AG04450 (cell line): ENCODE data around the gene KRTAP2-2. TPM values are rescaled to one million over a fixed set of nuclear protein-coding genes. Genes with fewer than 3 reads are reported as not detected.

Experiments used
- CTCF ChIA-PET: fragments of 300-600, 350-600 bp; formaldehyde crosslinking; extraction: SDS; loops from one replicate; lab custom pipeline; 2022; ENCODE audit warnings: antibody characterized with exemption, inconsistent platforms; lab: Charles Lee
- POLR2A ChIA-PET: fragments of 350-600 bp; formaldehyde crosslinking; extraction: SDS; loops from one replicate; lab custom pipeline; 2021; ENCODE audit warnings: antibody characterized with exemption, inconsistent platforms; lab: Yijun Ruan, JAX
- DNase-seq: peaks from one replicate; pipeline ENCODE4 v3.0.0-alpha.2; 2011; ENCODE audit warnings: low read depth, low spot score
- H3K27ac ChIP-seq: one replicate; pipeline ENCODE4 v1.5.1; 2012; ENCODE audit warnings: low read depth, low read length, control low read depth
- H3K27me3 ChIP-seq: one replicate; pipeline ENCODE4 v1.6.0; 2012; ENCODE audit warnings: low read length; ENCODE audit not compliant: control insufficient read depth, insufficient read depth
- H3K4me3 ChIP-seq: 2 replicates; pipeline ENCODE4 v1.5.1; 2011; ENCODE audit warnings: mild to moderate bottlenecking, low read depth, low read length, control low read depth
- H3K9me3 ChIP-seq: 2 replicates; pipeline ENCODE4 v1.5.1; 2012; ENCODE audit warnings: low read length; ENCODE audit not compliant: control insufficient read depth, insufficient read depth
- CTCF ChIP-seq: IDR thresholded peaks from 2 replicates; pipeline ENCODE4 v1.5.1; 2011; ENCODE audit warnings: low read depth, low read length, control low read depth, inconsistent platforms
- polyA plus RNA-seq: library from polyadenylated mRNA; depleted of rRNA; stranded (reverse); fragments of >200 nt; gene quantifications from 2 replicates; pipeline ENCODE4 v1.2.3, GENCODE V29; 2011

The KRTAP2-2 gene
- polyA plus RNA-seq, 1 experiment = not detected

DNA sequence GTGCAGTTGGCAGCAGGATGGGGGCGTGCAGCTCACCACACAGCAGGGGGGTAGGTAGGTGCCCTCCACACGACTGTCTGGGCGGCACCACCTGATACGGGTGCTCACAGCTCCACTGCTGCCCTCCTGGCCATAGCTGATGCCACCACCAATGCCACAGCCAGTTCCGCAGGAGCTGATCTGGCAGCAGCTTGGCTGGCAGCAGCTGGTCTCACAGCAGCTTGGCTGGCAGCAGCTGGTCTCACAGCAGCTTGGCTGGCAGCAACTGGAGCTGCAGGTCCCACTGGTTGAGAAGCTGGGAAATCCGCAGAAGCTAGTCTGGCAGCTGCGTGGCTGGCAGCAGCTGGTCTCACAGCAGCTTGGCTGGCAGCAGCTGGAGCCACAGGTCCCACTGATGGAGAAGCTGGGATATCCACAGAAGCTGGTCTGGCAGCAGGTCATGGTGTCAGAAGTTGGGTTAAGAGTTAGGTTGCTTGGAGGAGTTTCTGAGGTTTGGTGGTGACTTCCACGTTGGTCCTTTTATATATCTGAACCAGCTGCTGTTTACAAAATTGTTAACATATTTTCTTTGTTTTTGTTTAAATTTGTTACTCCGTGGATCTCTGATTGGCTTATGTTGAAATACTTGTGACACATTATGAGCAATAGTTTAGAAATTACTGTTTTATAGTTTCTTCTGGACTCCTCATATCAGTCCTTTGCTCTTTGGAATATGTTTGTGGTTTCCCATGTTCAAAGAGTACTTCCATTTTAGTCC lies 28.1 kb downstream of the KRTAP2-2 start, which contains the start of gene KRTAP1-5:
KRTAP1-5 (minus strand) TSS at position 494 of the 757 bp plus-strand sequence; CDS start at position 441, 53 bp downstream.
- peak; percentile 64 for DNase-seq
- H3K9me3 ChIP-seq = no peaks in the 10 kb centered on the region; the same call in 1 of the 2 replicates
- peak within 1 kb of the TSS; percentile 66 for H3K27ac ChIP-seq
- TF ChIP-seq CTCF = no peak
- H3K4me3 ChIP-seq = no peak within 1 kb of the TSS
- no peaks in the 10 kb centered on the region for H3K27me3 ChIP-seq
- CTCF ChIA-PET = no interaction called here
- POLR2A ChIA-PET = interaction anchor here (0.6 to 1.2 kb wide), 4 partner anchors 12 to 1827 kb away, joined by 3 to 5 read pairs (median 3); partner anchors contain the start of genes KRTAP2-3 and RPL19

- Histone ChIP-seq H3K9me3 (no peaks in the 10 kb centered on the region; the same call in 1 of the 2 replicates), H3K27ac (no peak overlapping the region), H3K4me3 (no peak overlapping the region), H3K27me3 (no peaks in the 10 kb centered on the region)
- ChIA-PET POLR2A (no interaction called here), CTCF (interaction anchor here (1.0 kb wide), 1 partner anchor 297 kb away, joined by 3 read pairs; no protein-coding TSS in a partner anchor)
- DNase-seq = no peak
- no peak for TF ChIP-seq CTCF
Measured at GRCh38 chr17:41024697-41025096, 30.3 kb downstream of the KRTAP2-2 start.

DNA sequence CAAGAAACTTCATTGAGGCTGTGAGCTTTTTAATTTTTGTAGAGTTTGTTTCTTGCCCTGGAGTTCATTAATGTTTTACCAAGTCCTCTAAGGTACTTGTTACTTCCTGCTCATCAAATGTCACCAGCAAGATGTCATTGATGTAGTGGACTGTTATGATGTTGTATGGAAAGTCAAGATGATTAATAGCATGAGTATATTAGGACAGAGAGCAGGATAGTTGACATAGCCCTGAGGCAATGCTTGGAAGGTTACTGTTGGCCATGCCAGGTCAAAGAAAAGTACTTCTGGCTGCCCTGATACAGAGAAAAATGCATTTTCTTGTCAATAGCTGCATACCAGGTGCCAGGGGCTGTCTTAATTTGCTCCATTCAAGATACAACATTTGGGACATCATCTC lies 34.7 kb downstream of the KRTAP2-2 start:
- no peak overlapping the region for H3K4me3 ChIP-seq
- H3K9me3 ChIP-seq = no peaks in the 10 kb centered on the region
- no peak for DNase-seq
- CTCF ChIA-PET = no interaction called here
- no peaks in the 10 kb centered on the region for H3K27me3 ChIP-seq
- TF ChIP-seq CTCF = no peak
- no peak overlapping the region for H3K27ac ChIP-seq
- POLR2A ChIA-PET = no interaction called here

DNA sequence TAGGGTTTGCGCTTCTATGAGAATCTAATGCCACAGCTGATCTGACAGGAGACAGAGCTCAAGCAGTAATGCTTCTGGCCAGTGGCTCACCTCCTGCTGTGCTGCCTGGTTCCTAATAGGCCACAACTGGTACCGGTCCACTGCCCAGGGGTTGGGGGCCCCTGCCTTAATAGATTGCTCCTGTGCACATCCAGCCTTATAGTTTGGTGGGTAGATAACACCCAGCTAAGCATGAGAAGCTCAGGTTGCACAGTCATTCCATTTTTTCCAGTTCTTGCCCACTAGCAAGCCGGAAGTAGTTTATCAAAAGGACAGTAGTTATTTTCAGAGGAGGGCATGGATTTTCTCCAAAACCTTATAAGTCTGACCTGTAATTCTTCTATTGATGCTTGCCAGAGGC lies 35.6 kb downstream of the KRTAP2-2 start:
- no peak overlapping the region for H3K4me3 ChIP-seq
- H3K9me3 ChIP-seq = no peaks in the 10 kb centered on the region
- no peak for DNase-seq
- TF ChIP-seq CTCF = no peak
- CTCF ChIA-PET = no interaction called here
- POLR2A ChIA-PET = no interaction called here
- H3K27me3 ChIP-seq = no peaks in the 10 kb centered on the region
- H3K27ac ChIP-seq = no peak overlapping the region

DNA sequence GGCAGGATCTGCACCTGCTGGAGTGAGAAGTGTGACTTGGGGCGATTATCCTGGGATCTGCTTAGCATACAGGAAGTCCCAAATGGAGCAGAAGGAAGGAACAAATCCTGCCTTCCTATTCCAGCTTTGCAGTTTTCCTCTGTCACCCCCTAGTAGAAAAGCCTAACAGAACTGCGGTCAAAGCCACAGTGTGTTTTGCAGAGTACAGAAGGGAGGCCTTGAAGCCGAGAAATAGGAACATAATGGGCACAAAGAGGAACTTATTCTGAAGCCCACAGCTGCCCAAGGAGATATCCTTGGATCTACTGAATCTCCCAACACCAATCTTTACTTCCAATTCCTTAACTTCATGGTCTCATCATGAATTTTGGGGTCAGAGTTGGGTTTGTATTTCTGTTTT lies 36.5 kb downstream of the KRTAP2-2 start:
- ChIA-PET POLR2A (no interaction called here), CTCF (no interaction called here)
- no peak for DNase-seq
- Histone ChIP-seq H3K27ac (no peak overlapping the region), H3K27me3 (no peaks in the 10 kb centered on the region), H3K4me3 (no peak overlapping the region), H3K9me3 (no peaks in the 10 kb centered on the region)
- no peak for TF ChIP-seq CTCF
